Effector memory CD8-positive, alpha-beta T cell (primary cell): ENCODE data around the gene OR4P4.

Source experiments
- ATAC-seq: fragments of 150-1000 bp; cut with Tn5 transposase; replicated peaks from 2 replicates; pipeline ENCODE4 v1.10.0; 2021; ENCODE audit warnings: mild to moderate bottlenecking, moderate library complexity
- DNase-seq, 3 experiments: peaks; one replicate each; pipeline ENCODE4 v3.0.0; 2021
- H3K27ac Mint-ChIP-seq, 2 donors: one replicate each; pipeline ENCODE4 v1.8.0; 2022; ENCODE audit warnings: mild to moderate bottlenecking in 2 of 2, mixed read lengths in 2 of 2, moderate library complexity in 2 of 2
- H3K27me3 Mint-ChIP-seq, 2 donors: one replicate each; pipeline ENCODE4 v1.8.0; 2022; ENCODE audit warnings: mixed read lengths in 2 of 2
- H3K36me3 Mint-ChIP-seq: one replicate; pipeline ENCODE4 v1.8.0; 2022; ENCODE audit warnings: mild to moderate bottlenecking, moderate library complexity, mixed read lengths; ENCODE audit not compliant: insufficient read depth
- H3K4me1 Mint-ChIP-seq, 2 donors: one replicate each; pipeline ENCODE4 v1.8.0; 2022; ENCODE audit warnings: low read depth in 2 of 2, mixed read lengths in 2 of 2
- H3K4me3 Mint-ChIP-seq, 2 donors: one replicate each; pipeline ENCODE4 v1.8.0; 2022; ENCODE audit warnings: mild to moderate bottlenecking in 2 of 2, mixed read lengths in 2 of 2, moderate library complexity in 2 of 2
- H3K9me3 Mint-ChIP-seq, 2 donors: one replicate each; pipeline ENCODE4 v1.8.0; 2022; ENCODE audit warnings: mixed read lengths in 2 of 2
- total RNA-seq, 9 experiments: gene quantifications; one replicate each; lab custom pipeline; 2026; lab: John Stamatoyannopoulos, UW

OR4P4 gene
- total RNA-seq = 0 reads per million in 9 experiments

DNA sequence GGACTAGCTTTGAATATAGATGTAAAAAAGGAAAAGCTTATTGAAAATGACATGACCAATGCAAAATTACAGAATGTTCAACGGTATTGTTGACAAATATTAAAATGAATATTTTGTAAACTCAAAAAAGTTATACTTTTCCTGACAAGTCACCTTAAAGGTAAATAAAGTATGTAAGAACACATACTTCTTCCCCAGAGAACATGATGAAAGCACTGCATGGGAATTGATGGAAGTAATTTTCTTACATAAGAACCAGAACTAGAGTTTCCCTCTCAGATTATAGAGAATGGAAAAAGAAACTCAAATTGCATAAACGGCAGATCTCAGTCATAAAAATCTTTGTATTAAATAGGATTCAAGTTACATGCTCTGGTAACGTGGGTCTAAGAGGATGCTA is at the start of gene OR4P4:
Gene OR4P4, plus strand, starts transcription at position 301 of the 400 bp plus-strand sequence.
- H3K27me3 Mint-ChIP-seq = no peaks in the 10 kb centered on the region
- no peak within 1 kb of the TSS for H3K4me3 Mint-ChIP-seq
- DNase-seq (no peak), ATAC-seq (no peak)
- no peak within 1 kb of the TSS for H3K27ac Mint-ChIP-seq
- H3K4me1 Mint-ChIP-seq = no peaks in the 10 kb centered on the region
- H3K9me3 Mint-ChIP-seq = peaks cover 6 to 16% of the 10 kb centered on the region in 2 donors
- no peaks in the 10 kb centered on the region for H3K36me3 Mint-ChIP-seq

DNA sequence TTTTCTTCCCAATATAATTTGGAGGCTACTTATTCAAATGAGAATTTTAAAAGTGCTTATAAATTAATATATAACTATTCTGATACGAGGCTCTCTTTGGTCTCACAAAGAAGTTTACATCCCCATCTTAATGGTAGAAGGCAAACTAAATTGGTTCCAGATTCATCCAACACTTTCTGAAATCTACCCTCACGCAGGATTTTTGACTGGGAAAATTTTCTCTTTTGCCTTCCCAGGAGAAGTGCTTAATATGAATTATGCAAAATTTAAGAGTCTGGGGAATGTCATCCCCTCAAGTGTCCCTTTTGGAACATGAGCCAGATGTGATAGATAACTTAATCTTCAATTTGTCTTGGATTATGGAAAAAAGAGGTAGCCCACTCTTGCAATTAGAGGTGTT is 27.4 kb upstream of the OR4P4 start, which contains the start of gene OR4C11:
Gene OR4C11, minus strand, starts transcription at position 101 of the 400 bp plus-strand sequence. CDS start 3,272 bp downstream, outside the sequence.
- Mint-ChIP-seq H3K4me1 (no peaks in the 10 kb centered on the region), H3K9me3 (peaks cover 7 to 8% of the 10 kb centered on the region in 2 donors), H3K4me3 (no peak within 1 kb of the TSS), H3K27ac (no peak within 1 kb of the TSS), H3K36me3 (no peaks in the 10 kb centered on the region), H3K27me3 (no peaks in the 10 kb centered on the region)
- ATAC-seq (no peak), DNase-seq (no peak)

DNA sequence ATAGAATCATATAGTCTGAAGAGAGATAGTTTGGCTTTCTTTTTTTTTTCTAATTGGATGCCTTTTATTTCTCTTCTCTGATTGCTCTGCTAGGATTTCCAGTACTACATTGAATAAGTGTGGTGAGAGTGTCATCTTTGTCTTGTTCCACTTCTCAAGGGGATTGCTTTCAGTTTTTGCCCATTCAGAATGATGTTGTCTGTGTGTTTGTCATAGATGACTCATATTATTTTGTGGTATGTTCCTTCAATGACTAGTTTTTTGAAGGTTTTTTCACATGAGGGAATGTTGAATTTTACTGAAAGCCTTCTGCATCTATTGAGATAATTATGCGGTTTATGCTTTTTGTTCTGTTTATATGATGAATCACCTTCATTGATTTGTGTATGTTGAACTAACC is 10.4 kb upstream of the OR4P4 start:
- no peaks in the 10 kb centered on the region for H3K27me3 Mint-ChIP-seq
- no peak overlapping the region for H3K27ac Mint-ChIP-seq
- ATAC-seq = no peak
- no peaks in the 10 kb centered on the region for H3K36me3 Mint-ChIP-seq
- no peaks in the 10 kb centered on the region for H3K4me1 Mint-ChIP-seq
- H3K9me3 Mint-ChIP-seq = peaks cover 14 to 18% of the 10 kb centered on the region in 2 donors
- DNase-seq = no peak
- no peak overlapping the region for H3K4me3 Mint-ChIP-seq

DNA sequence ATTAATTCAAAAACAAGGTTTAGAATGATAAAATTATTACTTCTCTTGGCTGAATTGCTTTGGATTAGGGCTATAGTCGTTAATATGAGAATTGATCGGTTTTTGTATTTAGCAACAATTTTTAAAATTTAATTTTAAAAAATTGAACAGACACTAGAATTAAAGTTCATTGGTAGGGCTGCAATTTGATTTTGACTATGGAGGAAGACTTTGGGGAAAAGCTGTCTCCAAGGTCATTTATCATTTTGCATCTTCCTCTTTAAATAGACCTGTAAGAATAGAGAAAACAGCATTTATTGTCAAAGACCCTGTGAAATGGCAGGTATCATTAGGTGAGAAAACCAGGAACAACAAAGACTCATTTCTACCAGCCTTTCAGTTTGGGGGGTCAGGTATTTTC is 13.1 kb downstream of the OR4P4 start, which contains the start of gene OR4S2:
Gene OR4S2, plus strand, starts transcription at position 301 of the 400 bp plus-strand sequence. CDS start 2,577 bp downstream, outside the sequence.
- peaks cover 7 to 8% of the 10 kb centered on the region in 2 donors for H3K9me3 Mint-ChIP-seq
- ATAC-seq = no peak
- H3K4me3 Mint-ChIP-seq = no peak within 1 kb of the TSS
- no peaks in the 10 kb centered on the region for H3K36me3 Mint-ChIP-seq
- DNase-seq = no peak
- H3K27ac Mint-ChIP-seq = no peak within 1 kb of the TSS
- no peaks in the 10 kb centered on the region for H3K4me1 Mint-ChIP-seq
- H3K27me3 Mint-ChIP-seq = no peaks in the 10 kb centered on the region

DNA sequence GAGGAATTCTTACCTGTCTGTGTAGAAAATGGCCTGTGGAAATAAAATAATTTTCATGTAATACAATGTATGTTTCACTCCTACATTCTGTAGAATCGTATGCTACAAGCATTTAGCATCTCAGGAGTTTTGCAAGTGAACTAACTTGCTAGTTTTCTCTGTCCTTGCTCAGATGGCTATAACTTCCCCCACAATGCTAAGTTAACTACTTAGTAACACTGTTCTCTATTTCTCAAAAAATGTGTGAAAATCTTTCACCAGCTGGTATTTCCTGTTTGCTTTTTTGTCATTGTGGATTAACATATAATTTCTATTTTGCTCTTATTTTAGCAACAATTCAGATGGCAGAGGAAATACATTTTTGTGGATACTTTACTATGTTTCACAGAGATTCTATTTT is 17.6 kb downstream of the OR4P4 start:
- Mint-ChIP-seq H3K4me1 (no peaks in the 10 kb centered on the region), H3K36me3 (no peaks in the 10 kb centered on the region), H3K4me3 (no peak overlapping the region), H3K9me3 (peaks cover 6 to 16% of the 10 kb centered on the region in 2 donors), H3K27me3 (no peaks in the 10 kb centered on the region), H3K27ac (no peak overlapping the region)
- no peak for ATAC-seq
- DNase-seq = no peak

DNA sequence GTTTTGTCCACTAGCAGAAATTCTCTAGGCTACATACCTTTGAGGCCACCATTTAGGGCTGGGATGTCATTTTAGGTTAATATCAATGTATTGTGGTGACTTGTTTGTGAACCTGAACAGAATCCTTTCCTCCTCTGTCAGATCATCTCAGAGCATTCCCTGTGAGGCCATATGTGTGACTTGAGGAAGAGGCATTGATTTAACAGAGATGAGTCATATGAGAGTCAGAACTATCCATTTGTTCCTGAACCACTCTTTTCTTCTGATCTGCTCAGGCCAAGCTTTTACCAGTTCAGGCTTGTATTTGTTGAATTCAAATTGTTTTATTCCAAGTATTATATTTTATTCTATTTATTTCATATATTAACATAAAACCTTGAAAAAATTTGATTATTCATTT is 20.2 kb downstream of the OR4P4 start:
- H3K36me3 Mint-ChIP-seq = no peaks in the 10 kb centered on the region
- H3K4me1 Mint-ChIP-seq = no peaks in the 10 kb centered on the region
- H3K27ac Mint-ChIP-seq = no peak overlapping the region
- no peak overlapping the region for H3K4me3 Mint-ChIP-seq
- ATAC-seq (no peak), DNase-seq (no peak)
- H3K27me3 Mint-ChIP-seq = no peaks in the 10 kb centered on the region
- H3K9me3 Mint-ChIP-seq = peaks cover 11 to 28% of the 10 kb centered on the region in 2 donors

DNA sequence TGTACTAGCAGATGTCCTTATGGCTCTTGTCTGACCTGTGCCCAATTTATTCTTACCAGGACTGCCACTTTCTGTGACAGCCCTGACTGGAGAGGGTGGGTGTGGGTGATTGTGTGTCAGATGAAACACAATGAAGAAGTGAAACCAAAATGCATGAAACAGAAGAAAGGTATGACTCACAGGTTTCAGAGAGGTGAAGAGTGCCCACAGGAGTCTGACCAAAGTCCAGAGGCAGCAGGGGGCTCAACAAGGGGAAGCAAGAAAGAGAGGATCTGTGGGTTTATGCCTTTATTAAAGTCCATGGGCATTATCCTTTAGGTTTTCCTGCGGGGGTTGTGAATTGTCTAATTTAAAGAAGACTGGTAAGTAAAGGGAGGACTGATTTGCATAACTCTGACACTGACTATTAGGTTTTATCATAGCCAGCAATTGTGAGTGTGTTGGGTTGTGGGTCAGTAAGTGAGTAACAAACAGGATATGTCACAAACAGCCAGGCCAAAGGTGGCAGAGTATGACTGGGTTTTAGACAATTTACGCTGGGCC is 23.2 kb downstream of the OR4P4 start:
- ATAC-seq (no peak), DNase-seq (no peak)
- H3K27me3 Mint-ChIP-seq = no peaks in the 10 kb centered on the region
- H3K36me3 Mint-ChIP-seq = peaks cover 3% of the 10 kb centered on the region
- peaks cover 12 to 36% of the 10 kb centered on the region in 2 donors for H3K9me3 Mint-ChIP-seq
- H3K4me3 Mint-ChIP-seq = no peak overlapping the region
- H3K4me1 Mint-ChIP-seq = no peaks in the 10 kb centered on the region
- no peak overlapping the region for H3K27ac Mint-ChIP-seq

DNA sequence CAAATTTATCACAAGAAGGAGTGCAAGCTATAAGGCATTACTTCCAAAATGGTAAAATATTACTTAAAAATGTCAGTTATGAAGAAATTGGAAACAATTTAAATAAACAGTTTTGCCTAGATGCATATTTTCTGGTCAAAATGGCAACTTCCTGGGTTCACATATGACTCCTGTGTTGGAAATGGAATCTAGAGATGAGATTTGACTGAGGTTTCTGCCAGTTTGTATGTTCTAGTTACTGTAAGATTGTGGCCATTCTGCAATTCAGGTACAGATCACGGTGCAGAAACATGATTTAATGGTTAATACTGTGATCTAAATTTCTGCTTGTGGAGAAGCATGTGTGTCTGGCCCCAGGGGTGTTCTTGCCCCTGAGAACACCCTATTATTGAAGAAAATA is 23.7 kb downstream of the OR4P4 start:
- H3K4me3 Mint-ChIP-seq = no peak overlapping the region
- DNase-seq = no peak

DNA sequence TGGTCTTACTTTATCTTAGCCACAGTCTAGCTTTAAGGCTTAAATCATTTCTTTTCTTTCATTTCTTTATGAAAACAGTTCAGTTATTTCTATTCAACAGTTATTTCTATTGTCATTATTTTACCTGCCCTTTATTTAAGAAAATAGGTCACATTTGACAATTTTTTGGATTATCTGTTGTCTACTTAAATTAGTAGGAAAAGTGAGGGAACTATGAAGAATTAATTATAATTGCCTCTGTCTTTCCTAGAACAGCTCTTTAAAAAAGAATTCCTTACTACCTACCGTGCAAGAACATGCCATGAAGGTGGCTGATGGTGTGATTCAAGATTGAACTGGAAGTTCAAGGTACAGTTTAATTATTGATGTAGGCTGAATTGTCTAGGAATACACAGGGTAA is 27.0 kb downstream of the OR4P4 start, which contains the start of gene OR4C6:
Gene OR4C6, plus strand, starts transcription at position 301 of the 400 bp plus-strand sequence. CDS start 2,966 bp downstream, outside the sequence.
- H3K9me3 Mint-ChIP-seq = peaks cover 12 to 38% of the 10 kb centered on the region in 2 donors
- H3K27me3 Mint-ChIP-seq = no peaks in the 10 kb centered on the region
- no peak for DNase-seq
- no peak within 1 kb of the TSS for H3K27ac Mint-ChIP-seq
- H3K4me3 Mint-ChIP-seq = no peak within 1 kb of the TSS
- no peak for ATAC-seq
- H3K36me3 Mint-ChIP-seq = peaks cover 3% of the 10 kb centered on the region
- H3K4me1 Mint-ChIP-seq = no peaks in the 10 kb centered on the region

More for the DNA sequence above, 23.7 kb downstream of the OR4P4 start:
- Mint-ChIP-seq H3K9me3 (peaks cover 15 to 38% of the 10 kb centered on the region in 2 donors), H3K4me1 (no peaks in the 10 kb centered on the region), H3K36me3 (peaks cover 3% of the 10 kb centered on the region), H3K27ac (no peak overlapping the region), H3K27me3 (no peaks in the 10 kb centered on the region)
- ATAC-seq = no peak

DNA sequence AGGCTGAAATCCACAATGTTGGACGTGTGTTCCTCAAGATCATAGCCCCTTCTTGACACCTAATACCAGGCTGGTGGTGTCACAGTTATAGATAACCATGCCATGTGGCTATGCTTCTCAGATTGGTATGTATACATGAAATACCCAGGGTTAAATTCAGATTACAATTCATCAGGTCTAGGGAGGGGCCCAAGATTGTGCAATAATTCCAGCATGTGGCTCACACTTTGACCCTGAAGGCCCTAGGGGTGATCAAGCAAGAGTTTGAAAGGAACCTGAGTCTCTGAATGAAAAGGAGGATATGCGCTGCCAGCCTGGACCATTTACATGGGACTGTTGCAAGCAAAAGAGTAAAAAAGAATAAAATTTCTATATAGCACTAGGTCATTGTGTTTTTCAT is 34.5 kb downstream of the OR4P4 start:
- ATAC-seq = no peak
- Mint-ChIP-seq H3K4me1 (no peaks in the 10 kb centered on the region), H3K9me3 (peaks cover 5 to 9% of the 10 kb centered on the region in 2 donors), H3K27ac (no peak overlapping the region), H3K4me3 (no peak overlapping the region), H3K36me3 (no peaks in the 10 kb centered on the region), H3K27me3 (no peaks in the 10 kb centered on the region)
- DNase-seq = no peak

DNA sequence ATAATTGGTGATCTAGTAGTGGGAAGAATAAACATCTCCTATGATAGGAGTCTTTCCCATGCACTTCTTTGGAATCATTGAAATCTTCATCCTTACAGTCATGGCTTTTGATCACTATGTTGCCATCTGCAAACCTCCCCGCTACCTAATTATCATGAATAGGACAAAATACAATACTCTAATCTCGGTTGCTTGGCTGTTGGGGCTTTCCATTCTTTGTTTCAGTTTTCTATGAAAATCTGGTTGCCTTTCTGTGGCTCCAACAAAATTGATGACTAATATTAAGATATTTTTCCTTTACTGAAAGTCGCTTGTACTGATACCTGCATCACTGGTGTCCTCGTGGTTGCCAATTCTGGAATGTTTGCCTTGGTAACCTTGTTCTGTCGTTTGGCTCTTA is 38.9 kb downstream of the OR4P4 start:
- ATAC-seq (no peak), DNase-seq (no peak)
- H3K4me1 Mint-ChIP-seq = no peaks in the 10 kb centered on the region
- H3K36me3 Mint-ChIP-seq = no peaks in the 10 kb centered on the region
- no peak overlapping the region for H3K4me3 Mint-ChIP-seq
- H3K27ac Mint-ChIP-seq = no peak overlapping the region
- no peaks in the 10 kb centered on the region for H3K27me3 Mint-ChIP-seq
- H3K9me3 Mint-ChIP-seq = peaks cover 0 to 2% of the 10 kb centered on the region in 2 donors
